GM23248 (cell line): ENCODE data around the gene EDC4. TPM values are rescaled to one million over a fixed set of nuclear protein-coding genes. Genes with fewer than 3 reads are reported as not detected.
A peak's percentile ranks its signal among the peaks of the same experiment; 100 is the strongest.

Source experiments
- DNase-seq: peaks from one replicate; pipeline ENCODE4 v3.0.0-alpha.2; 2015
- H2AFZ ChIP-seq: fragments of 200-600 bp; sonication (generic); 2 replicates; pipeline ENCODE4 v1.6.1; 2016; ENCODE audit warnings: antibody characterized with exemption
- H3F3A ChIP-seq: fragments of 200-600 bp; sonication (generic); 2 replicates; pipeline ENCODE4 v1.6.1; 2016; ENCODE audit warnings: mild to moderate bottlenecking, antibody characterized with exemption, mixed run types; ENCODE audit not compliant: insufficient read depth
- H3K27ac ChIP-seq: fragments of 200-600 bp; sonication (generic); 2 replicates; pipeline ENCODE4 v1.5.1; 2016; ENCODE audit warnings: mild to moderate bottlenecking
- H3K27me3 ChIP-seq: fragments of 200-600 bp; sonication (generic); replicated peaks from 2 replicates; pipeline ENCODE4 v1.6.1; 2016; ENCODE audit warnings: mild to moderate bottlenecking; ENCODE audit not compliant: insufficient read depth
- H3K36me3 ChIP-seq: fragments of 200-600 bp; sonication (generic); 2 replicates; pipeline ENCODE4 v1.6.1; 2016; ENCODE audit warnings: low read depth, mild to moderate bottlenecking
- H3K4me1 ChIP-seq: fragments of 200-600 bp; sonication (generic); 2 replicates; pipeline ENCODE4 v1.6.1; 2016; ENCODE audit warnings: mild to moderate bottlenecking; ENCODE audit not compliant: insufficient read depth
- H3K4me2 ChIP-seq: fragments of 200-600 bp; sonication (generic); one replicate; pipeline ENCODE4 v1.6.1; 2016; ENCODE audit warnings: mild to moderate bottlenecking; ENCODE audit not compliant: unreplicated experiment
- H3K4me3 ChIP-seq: fragments of 200-600 bp; sonication (generic); 2 replicates; pipeline ENCODE4 v1.5.1; 2016; ENCODE audit warnings: mild to moderate bottlenecking
- H3K79me2 ChIP-seq: fragments of 200-600 bp; sonication (generic); 2 replicates; pipeline ENCODE4 v1.6.1; 2016; ENCODE audit warnings: mild to moderate bottlenecking; ENCODE audit not compliant: insufficient read depth
- H3K9ac ChIP-seq: fragments of 200-600 bp; sonication (generic); 2 replicates; pipeline ENCODE4 v1.6.1; 2016; ENCODE audit warnings: mild to moderate bottlenecking
- H3K9me2 ChIP-seq: fragments of 200-600 bp; sonication (generic); 2 replicates; pipeline ENCODE4 v1.6.1; 2016; ENCODE audit warnings: mixed run types, mild to moderate bottlenecking, moderate library complexity; ENCODE audit not compliant: insufficient read depth
- H3K9me3 ChIP-seq: fragments of 200-600 bp; sonication (generic); one replicate; pipeline ENCODE4 v1.6.1; 2017; ENCODE audit warnings: low read depth
- H4K20me1 ChIP-seq: fragments of 200-600 bp; sonication (generic); 2 replicates; pipeline ENCODE4 v1.6.0; 2016; ENCODE audit not compliant: insufficient read depth
- EZH2 ChIP-seq: fragments of 200-600 bp; sonication (generic); IDR thresholded peaks from 2 replicates; pipeline ENCODE4 v1.6.1; 2018; ENCODE audit warnings: antibody characterized with exemption, mild to moderate bottlenecking; ENCODE audit not compliant: insufficient read depth, poor library complexity, severe bottlenecking
- EZH2phosphoT487 ChIP-seq: fragments of 200-600 bp; sonication (generic); IDR thresholded peaks from 2 replicates; pipeline ENCODE4 v1.6.1; 2018; ENCODE audit warnings: antibody characterized with exemption, moderate library complexity, mild to moderate bottlenecking, low read depth; ENCODE audit not compliant: insufficient read depth
- WGBS, 2 experiments: methylation state at CpG; one replicate each; pipeline ENCODE4 v1.1.6; 2015 to 2017; ENCODE audit warnings: low lambda C conversion rate in 2 of 2, low coverage in 1 of 2; ENCODE audit errors: missing lambda C conversion rate in 2 of 2; 5-methylcytosine and 5-hydroxymethylcytosine counted together
- in situ Hi-C: fragments of 300-500 bp; cut with MboI; formaldehyde crosslinking; loops from 2 replicates; pipeline ENCODE4 v1.15.0; 2020
- polyA plus RNA-seq: library from polyadenylated mRNA; unstranded; fragments of >200 nt; fragmentation: Nextera tagmentation; extraction: Ambion mirVana; gene quantifications from 2 replicates; pipeline ENCODE4 v1.2.1, GENCODE V29; 2016
- total RNA-seq: library from RNA; depleted of rRNA; stranded (reverse); fragments of >200 nt; shearing (Covaris generic); gene quantifications from 2 replicates; pipeline ENCODE4 v1.2.3, GENCODE V29; 2014

The EDC4 gene
- total and polyA plus RNA-seq, 2 experiments from 2014 or later = 39.9 to 48.5 TPM

- no peak overlapping the region for H3K4me3 ChIP-seq
- in situ Hi-C loops = no loop called here
- H3K36me3 ChIP-seq = no peaks in the 10 kb centered on the region
- no peak overlapping the region for H3K4me2 ChIP-seq
- H3K9ac ChIP-seq = no peak overlapping the region
- DNase-seq = no peak
- peaks cover 6% of the 10 kb centered on the region for H3K4me1 ChIP-seq
- TF ChIP-seq EZH2 (no peak), EZH2phosphoT487 (no peak)
- H3K27ac ChIP-seq = no peak overlapping the region
- H4K20me1 ChIP-seq = no peaks in the 10 kb centered on the region
- H3K27me3 ChIP-seq = no peaks in the 10 kb centered on the region
- H3K79me2 ChIP-seq = peaks cover 13% of the 10 kb centered on the region
- 87 to 99% methylated on average over 2 of the region's 2 CpGs for WGBS, 2 experiments
- no peaks in the 10 kb centered on the region for H3F3A ChIP-seq
- H3K9me2 ChIP-seq = no peaks in the 10 kb centered on the region
- H2AFZ ChIP-seq = no peak overlapping the region
- no peaks in the 10 kb centered on the region for H3K9me3 ChIP-seq
Measured at GRCh38 chr16:67837811-67838210, 35.0 kb upstream of the EDC4 start.

- TF ChIP-seq EZH2 = no peak
- no peak for TF ChIP-seq EZH2phosphoT487
- Histone ChIP-seq H3K9ac (peak overlapping the region; percentile 75), H3K9me3 (no peaks in the 10 kb centered on the region), H3K27me3 (no peaks in the 10 kb centered on the region), H3K4me3 (peak overlapping the region; percentile 76), H3K4me1 (peaks cover 37% of the 10 kb centered on the region), H2AFZ (peak overlapping the region; percentile 97), H3K79me2 (peaks cover 34% of the 10 kb centered on the region), H3K36me3 (no peaks in the 10 kb centered on the region), H3F3A (peaks cover 15% of the 10 kb centered on the region), H4K20me1 (no peaks in the 10 kb centered on the region), H3K27ac (peak overlapping the region; percentile 91), H3K4me2 (peak overlapping the region; percentile 83), H3K9me2 (no peaks in the 10 kb centered on the region)
- in situ Hi-C loops = no loop called here
- DNase-seq = no peak
- 32 to 34% methylated on average over 17 of the region's 17 CpGs for WGBS, 2 experiments
Measured at GRCh38 chr16:67841198-67841815, 31.5 kb upstream of the EDC4 start.

DNA sequence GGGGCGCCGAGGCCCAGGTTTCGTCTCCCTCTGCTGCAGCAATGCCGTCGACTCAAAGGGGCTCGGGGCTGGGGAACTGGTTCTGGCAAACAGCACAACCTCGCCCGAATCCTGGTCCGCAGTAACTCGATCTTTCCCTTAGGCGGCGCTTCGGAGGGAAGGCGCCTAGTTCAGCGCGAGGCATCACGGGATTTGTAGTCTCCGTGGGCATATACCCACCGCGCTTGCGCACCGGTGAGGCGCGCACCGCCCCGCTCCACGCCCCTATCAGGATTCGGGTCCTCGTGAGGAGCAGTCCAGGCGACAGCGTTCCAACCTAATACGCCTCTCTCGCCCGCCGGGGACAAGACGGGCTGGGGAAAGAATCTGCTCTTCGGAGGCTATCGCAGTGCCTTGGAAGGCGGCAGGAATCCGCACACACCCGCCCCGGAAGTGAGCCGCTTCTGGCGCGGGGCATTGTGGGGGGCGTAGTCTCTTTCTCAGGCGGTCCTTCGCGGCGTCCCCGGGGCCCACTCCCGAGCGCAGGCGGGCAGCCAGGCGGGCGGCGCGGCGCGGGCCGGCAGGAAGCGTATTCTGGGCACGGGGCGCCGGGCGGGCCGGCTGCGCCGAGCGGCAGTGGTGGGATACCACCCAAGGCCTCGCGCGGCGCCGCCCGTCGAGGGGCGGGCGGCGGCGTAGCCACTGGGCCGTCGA is 30.9 kb upstream of the EDC4 start, which contains the start of gene THAP11:
Gene THAP11 (plus strand): TSS at position 505 of the 693 bp plus-strand sequence. CDS start 235 bp downstream, outside the sequence.
- WGBS, 2 experiments = 1% methylated on average over 46 to 61 of the region's 83 CpGs

DNA sequence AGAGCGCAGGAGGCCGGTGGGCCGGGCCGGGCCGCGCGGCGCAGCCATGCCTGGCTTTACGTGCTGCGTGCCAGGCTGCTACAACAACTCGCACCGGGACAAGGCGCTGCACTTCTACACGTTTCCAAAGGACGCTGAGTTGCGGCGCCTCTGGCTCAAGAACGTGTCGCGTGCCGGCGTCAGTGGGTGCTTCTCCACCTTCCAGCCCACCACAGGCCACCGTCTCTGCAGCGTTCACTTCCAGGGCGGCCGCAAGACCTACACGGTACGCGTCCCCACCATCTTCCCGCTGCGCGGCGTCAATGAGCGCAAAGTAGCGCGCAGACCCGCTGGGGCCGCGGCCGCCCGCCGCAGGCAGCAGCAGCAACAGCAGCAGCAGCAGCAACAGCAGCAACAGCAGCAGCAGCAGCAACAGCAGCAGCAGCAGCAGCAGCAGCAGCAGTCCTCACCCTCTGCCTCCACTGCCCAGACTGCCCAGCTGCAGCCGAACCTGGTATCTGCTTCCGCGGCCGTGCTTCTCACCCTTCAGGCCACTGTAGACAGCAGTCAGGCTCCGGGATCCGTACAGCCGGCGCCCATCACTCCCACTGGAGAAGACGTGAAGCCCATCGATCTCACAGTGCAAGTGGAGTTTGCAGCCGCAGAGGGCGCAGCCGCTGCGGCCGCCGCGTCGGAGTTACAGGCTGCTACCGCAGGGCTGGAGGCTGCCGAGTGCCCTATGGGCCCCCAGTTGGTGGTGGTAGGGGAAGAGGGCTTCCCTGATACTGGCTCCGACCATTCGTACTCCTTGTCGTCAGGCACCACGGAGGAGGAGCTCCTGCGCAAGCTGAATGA is 30.1 kb upstream of the EDC4 start:
- Histone ChIP-seq H3K9ac (peak overlapping the region; percentile 75), H4K20me1 (no peaks in the 10 kb centered on the region), H3K9me3 (no peaks in the 10 kb centered on the region), H2AFZ (peak overlapping the region; percentile 97), H3K4me2 (peak overlapping the region; percentile 85), H3F3A (peaks cover 15% of the 10 kb centered on the region), H3K79me2 (peaks cover 42% of the 10 kb centered on the region), H3K4me1 (peaks cover 37% of the 10 kb centered on the region), H3K4me3 (peak overlapping the region; percentile 76), H3K36me3 (no peaks in the 10 kb centered on the region), H3K9me2 (no peaks in the 10 kb centered on the region), H3K27ac (peak overlapping the region; percentile 91), H3K27me3 (no peaks in the 10 kb centered on the region)
- DNase-seq = peak; percentile 75
- no peak for TF ChIP-seq EZH2
- no peak for TF ChIP-seq EZH2phosphoT487
- 1 to 2% methylated on average over 43 to 55 of the region's 67 CpGs for WGBS, 2 experiments
- in situ Hi-C loops = no loop called here

More for the DNA sequence above, 30.9 kb upstream of the EDC4 start, which contains the start of gene THAP11:
- H3K79me2 ChIP-seq = peaks cover 35% of the 10 kb centered on the region
- in situ Hi-C loops = no loop called here
- no peaks in the 10 kb centered on the region for H3K27me3 ChIP-seq
- H2AFZ ChIP-seq = peak within 1 kb of the TSS; percentile 97
- peaks cover 37% of the 10 kb centered on the region for H3K4me1 ChIP-seq
- DNase-seq = peak; percentile 99
- no peak for TF ChIP-seq EZH2
- TF ChIP-seq EZH2phosphoT487 = no peak
- H3K4me2 ChIP-seq = peak within 1 kb of the TSS; percentile 85
- H3F3A ChIP-seq = peaks cover 15% of the 10 kb centered on the region
- H3K4me3 ChIP-seq = peak within 1 kb of the TSS; percentile 76
- no peaks in the 10 kb centered on the region for H3K9me2 ChIP-seq
- no peaks in the 10 kb centered on the region for H3K36me3 ChIP-seq
- peak within 1 kb of the TSS; percentile 75 for H3K9ac ChIP-seq
- peak within 1 kb of the TSS; percentile 91 for H3K27ac ChIP-seq
- no peaks in the 10 kb centered on the region for H3K9me3 ChIP-seq
- H4K20me1 ChIP-seq = no peaks in the 10 kb centered on the region
